GM21825 (cell line): ENCODE measurements around the gene NAA40.
A peak's percentile ranks its signal among the peaks of the same experiment; 100 is the strongest.

ENCODE experiments used
- ATAC-seq: cut with Tn5 transposase; IDR thresholded peaks from one replicate; pipeline ENCODE4 v1.9.1; 2021; ENCODE audit warnings: mild to moderate bottlenecking, moderate library complexity; ENCODE audit not compliant: unreplicated experiment

The NAA40 gene

GRCh38 chr11:63985812-63986155 lies 47.0 kb downstream of the NAA40 start:
- no peak for ATAC-seq

DNA sequence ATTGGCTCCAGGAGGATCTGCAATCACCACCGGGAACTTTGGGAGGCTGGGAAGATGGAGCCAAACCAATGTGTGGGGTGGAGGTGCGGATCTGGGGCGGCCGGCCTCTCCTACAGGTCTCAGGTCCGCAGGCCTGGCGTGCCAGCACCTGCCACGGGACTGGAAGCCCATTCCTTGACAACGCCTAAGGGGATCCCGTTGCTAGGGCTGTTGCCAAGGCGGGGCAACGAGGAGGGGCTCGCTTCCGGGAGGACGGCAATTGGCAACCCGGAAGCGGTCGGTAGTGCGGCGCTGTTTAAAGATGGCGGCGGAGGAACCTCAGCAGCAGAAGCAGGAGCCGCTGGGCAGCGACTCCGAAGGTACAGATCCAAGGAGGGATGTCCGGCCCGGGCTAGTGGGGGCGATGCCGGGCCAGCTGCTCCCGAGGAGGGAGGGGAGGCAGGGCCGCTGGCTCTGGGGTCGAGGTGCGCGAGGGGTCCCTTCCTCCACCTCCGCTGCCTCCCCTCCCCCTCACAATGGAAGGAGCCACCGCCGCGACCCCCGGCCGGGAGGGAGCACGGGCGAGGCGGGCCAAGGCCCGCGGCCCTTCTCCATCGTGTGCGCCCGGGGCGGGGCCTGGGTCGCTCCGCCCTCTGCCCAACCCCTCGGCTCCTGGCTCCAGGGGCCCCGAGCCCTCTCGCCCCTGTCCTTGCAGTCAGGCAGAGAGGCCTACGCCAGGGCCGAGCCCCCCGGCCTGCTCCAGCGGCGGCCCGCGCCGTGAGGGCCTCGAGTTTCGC lies 47.5 kb downstream of the NAA40 start, which contains the start of gene OTUB1:
Gene OTUB1, plus strand, starts transcription at position 283 of the 776 bp plus-strand sequence. Its CDS starts 19 bp downstream, at position 302.
- peak; percentile 83 for ATAC-seq

- ATAC-seq, result no peak
Observed at GRCh38 chr11:63986932-63987513, 48.2 kb downstream of the NAA40 start.

DNA sequence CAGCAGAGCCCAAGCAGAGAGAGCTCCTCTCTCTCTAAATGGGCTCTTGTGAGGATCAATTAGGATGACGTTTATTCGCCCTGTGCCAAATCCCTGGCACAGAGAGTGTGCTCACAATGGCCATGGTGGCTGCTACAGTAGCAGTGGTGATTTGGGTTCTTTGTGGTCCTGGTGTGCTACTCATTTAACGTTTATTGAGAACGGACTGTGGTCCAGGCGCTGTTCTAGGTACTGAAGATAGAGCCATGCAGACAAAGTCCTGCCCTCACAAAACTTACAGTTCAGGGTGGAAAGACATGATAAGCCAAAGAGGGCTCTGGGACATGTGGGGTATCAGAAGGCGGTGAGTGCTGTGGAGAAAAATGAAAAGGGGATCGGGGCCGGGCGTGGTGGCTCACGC lies 52.8 kb downstream of the NAA40 start:
- ATAC-seq, result no peak

DNA sequence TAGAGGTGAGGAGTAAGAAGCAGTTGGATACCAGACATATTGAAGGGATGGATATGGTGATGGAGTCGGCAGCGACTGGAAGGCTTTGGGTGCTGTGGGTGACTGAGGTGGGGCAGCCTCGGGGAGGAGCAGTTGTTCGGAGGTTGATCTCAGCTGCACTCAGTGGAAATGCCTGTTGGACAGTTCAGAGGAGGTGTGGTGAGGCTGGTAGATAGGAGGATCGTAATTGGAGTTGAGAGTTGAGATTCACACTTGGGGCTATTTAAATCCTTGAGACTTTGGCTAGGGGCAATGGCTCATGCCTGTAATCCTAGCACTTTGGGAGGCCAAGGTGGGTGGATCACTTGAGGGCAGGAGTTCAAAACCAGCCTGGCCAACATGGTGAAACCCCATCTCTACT lies 54.3 kb downstream of the NAA40 start:
- no peak for ATAC-seq

- ATAC-seq, result no peak
Observed at GRCh38 chr11:63993993-63994392, 55.2 kb downstream of the NAA40 start.

DNA sequence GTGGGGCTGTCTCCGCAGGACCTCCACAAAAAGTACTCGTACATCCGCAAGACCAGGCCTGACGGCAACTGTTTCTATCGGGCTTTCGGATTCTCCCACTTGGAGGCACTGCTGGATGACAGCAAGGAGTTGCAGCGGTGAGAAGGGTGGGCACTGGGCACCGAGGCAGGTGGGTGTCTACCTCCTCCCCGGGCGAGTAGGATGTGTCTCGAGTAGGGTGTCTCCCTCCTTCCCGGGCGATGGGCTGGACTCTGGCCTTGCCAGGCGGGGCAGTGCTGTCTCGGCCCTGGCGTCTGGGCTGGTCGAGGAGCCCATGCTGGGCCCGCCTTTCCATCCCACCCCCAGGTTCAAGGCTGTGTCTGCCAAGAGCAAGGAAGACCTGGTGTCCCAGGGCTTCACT lies 57.7 kb downstream of the NAA40 start:
- no peak for ATAC-seq

GRCh38 chr11:63997104-63997700 lies 58.4 kb downstream of the NAA40 start:
- ATAC-seq, result no peak

DNA sequence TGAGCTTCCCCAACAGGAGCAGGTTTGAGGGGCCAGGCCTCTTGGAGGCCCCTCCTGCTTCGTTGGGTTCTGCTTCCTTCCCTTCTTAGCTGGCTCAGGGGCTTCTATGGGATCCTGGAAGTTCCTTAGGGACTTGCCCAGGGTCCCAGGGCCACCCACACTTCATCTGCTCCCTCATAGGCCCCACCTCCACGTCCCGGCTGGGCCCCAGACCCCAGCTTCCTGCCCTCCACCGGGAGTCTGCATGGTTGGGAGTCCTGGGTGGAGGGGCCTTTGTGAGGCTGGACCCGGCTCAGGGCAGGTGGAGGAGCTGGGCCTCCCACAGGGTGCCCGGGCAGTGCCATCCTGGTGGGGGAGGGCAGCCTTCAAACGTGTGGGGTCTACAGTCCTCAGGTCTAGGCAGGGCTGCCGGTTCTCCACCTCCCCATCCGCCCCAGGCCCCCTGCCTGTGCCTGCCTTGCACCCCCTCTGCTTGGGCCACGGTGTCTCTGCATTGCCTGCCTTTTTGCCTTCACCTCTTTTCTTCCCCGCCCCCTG lies 59.1 kb downstream of the NAA40 start:
- no peak for ATAC-seq

GRCh38 chr11:63998558-63999348 lies 60.0 kb downstream of the NAA40 start:
- no peak for ATAC-seq

GRCh38 chr11:63999349-64000025 lies 60.7 kb downstream of the NAA40 start:
- no peak for ATAC-seq

DNA sequence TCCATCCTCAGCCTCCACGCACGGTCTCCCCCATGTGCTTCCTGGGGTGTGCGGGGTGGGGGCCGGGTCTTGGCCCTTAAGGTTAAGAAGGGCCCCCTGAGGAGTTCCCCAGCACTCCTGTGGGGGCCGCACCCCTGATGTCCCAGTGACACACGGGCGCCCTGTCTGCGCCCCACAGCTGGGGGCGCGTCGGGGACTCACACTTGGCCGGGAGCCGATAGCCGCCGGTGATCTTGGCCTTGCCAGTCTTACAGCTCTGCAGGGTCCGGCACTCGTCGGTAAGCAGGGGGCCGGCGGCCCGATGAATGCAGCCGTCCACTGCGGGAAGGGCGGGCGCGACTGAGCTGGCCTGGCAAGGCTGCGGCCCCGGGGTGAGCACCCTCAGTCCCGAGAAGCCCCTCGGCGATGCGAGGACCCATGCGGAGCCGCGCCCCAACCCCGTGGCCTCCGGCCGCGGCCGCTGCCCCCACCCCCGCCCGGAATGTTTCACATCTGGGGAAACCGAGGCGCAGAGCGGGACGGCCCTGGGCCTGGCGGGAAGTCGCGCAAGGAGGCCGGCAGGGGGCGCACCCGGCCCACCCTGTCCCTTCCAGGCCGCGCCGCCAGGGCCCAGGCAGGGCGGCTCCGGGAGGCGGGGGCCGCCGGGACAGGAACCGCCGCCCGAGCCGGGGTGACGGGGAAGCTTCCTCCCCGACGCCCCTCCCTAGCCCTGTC lies 61.4 kb downstream of the NAA40 start:
- ATAC-seq, result no peak

GRCh38 chr11:64000740-64001483 lies 62.1 kb downstream of the NAA40 start:
- no peak for ATAC-seq

- ATAC-seq, result no peak
Observed at GRCh38 chr11:64001484-64002420, 63.0 kb downstream of the NAA40 start.

GRCh38 chr11:64003807-64004589 lies 65.2 kb downstream of the NAA40 start:
- ATAC-seq, result no peak

GRCh38 chr11:64004590-64004984 lies 65.8 kb downstream of the NAA40 start:
- no peak for ATAC-seq

DNA sequence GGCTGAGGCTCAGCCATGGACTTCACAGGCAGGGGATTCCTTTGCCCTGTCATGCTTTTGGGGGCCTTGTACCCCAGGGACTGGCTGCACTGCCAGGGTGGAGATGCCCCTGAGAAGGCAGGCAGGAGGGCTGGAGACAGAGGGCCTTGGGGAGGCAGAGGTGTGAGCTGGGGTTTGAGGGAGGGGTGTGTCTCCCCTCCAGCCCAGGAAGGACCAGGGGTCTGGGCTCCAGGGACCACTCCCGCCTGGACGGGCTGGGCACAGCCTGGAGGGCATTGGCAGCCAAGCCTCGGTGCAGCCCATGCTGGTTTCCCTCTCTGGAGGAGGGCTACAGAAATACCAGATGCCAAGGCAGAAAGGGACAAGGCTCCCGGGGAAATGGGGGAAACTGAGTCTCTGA lies 66.9 kb downstream of the NAA40 start:
- ATAC-seq, result no peak
